Loucy (cell line): ENCODE data around the gene CNTNAP2.

Experiments used
- EZH2phosphoT487 ChIP-seq: fragments of 200-600 bp; IDR thresholded peaks from 2 replicates; pipeline ENCODE4 v1.6.1; 2018; ENCODE audit warnings: antibody characterized with exemption, mild to moderate bottlenecking, moderate library complexity, borderline replicate concordance
- TF ChIP-seq, protein P1 (sequence below): fragments of 200-600 bp; sonication (generic); conservative IDR thresholded peaks from 2 replicates; pipeline ENCODE4 v1.5.1; 2014; ENCODE audit warnings: mild to moderate bottlenecking, antibody characterized with exemption, low read length

DNA sequence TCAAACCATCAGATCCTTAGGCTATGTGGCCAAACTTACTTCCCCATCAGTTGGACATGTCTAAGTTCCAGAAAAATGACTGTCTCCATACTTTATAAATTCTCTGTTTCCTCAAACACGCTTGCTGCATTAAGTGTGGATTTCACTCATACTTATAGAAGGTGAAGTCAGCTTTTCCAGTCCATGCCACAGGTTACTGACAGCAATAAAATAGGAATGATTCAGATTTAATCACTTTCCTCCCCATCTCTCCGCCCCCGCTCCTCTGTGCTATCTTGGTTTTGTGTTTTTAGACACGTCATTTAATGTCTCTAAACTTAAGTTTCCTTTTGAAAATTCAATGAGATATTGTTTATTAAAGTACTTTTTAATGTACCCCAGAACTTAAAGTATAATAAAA, 1376.0 kb downstream of the CNTNAP2 start:
- TF ChIP-seq, protein P1, sequence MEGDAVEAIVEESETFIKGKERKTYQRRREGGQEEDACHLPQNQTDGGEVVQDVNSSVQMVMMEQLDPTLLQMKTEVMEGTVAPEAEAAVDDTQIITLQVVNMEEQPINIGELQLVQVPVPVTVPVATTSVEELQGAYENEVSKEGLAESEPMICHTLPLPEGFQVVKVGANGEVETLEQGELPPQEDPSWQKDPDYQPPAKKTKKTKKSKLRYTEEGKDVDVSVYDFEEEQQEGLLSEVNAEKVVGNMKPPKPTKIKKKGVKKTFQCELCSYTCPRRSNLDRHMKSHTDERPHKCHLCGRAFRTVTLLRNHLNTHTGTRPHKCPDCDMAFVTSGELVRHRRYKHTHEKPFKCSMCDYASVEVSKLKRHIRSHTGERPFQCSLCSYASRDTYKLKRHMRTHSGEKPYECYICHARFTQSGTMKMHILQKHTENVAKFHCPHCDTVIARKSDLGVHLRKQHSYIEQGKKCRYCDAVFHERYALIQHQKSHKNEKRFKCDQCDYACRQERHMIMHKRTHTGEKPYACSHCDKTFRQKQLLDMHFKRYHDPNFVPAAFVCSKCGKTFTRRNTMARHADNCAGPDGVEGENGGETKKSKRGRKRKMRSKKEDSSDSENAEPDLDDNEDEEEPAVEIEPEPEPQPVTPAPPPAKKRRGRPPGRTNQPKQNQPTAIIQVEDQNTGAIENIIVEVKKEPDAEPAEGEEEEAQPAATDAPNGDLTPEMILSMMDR = no peak
- no peak for TF ChIP-seq EZH2phosphoT487
